ENCODE results near the gene SLC38A1. TPM values are rescaled to one million over a fixed set of nuclear protein-coding genes. Genes with fewer than 3 reads are reported as not detected.
A peak's percentile ranks its signal among the peaks of the same experiment; 100 is the strongest.
"Not testable (repeated sequence)": the region's sequence is repeated elsewhere in the genome, so short reads cannot be mapped to it uniquely, and the experiment has no call there.

SLC38A1 gene
- total RNA-seq, 2 donors from 2014 or later: 117 to 118 TPM

- no peaks in the 10 kb centered on the region for H3K4me1 ChIP-seq
- H3K36me3 ChIP-seq: no peaks in the 10 kb centered on the region
- H3K9ac ChIP-seq (ENCODE audit: low read depth in 2 of 2, low read length in 2 of 2): no peak overlapping the region
- no peaks in the 10 kb centered on the region for H3K9me3 ChIP-seq
- H3K4me3 ChIP-seq: no peak overlapping the region
- intact Hi-C loops (cut with DNase I): no loop called here
- TF ChIP-seq, protein P1, sequence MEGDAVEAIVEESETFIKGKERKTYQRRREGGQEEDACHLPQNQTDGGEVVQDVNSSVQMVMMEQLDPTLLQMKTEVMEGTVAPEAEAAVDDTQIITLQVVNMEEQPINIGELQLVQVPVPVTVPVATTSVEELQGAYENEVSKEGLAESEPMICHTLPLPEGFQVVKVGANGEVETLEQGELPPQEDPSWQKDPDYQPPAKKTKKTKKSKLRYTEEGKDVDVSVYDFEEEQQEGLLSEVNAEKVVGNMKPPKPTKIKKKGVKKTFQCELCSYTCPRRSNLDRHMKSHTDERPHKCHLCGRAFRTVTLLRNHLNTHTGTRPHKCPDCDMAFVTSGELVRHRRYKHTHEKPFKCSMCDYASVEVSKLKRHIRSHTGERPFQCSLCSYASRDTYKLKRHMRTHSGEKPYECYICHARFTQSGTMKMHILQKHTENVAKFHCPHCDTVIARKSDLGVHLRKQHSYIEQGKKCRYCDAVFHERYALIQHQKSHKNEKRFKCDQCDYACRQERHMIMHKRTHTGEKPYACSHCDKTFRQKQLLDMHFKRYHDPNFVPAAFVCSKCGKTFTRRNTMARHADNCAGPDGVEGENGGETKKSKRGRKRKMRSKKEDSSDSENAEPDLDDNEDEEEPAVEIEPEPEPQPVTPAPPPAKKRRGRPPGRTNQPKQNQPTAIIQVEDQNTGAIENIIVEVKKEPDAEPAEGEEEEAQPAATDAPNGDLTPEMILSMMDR (IDR thresholded peaks at IDR 0.05): no peak
- DNase-seq: no peak
- H3K27me3 ChIP-seq: no peaks in the 10 kb centered on the region
- H3K27ac ChIP-seq: no peak overlapping the region
These were observed 104.6 kb downstream of the SLC38A1 start for GRCh38 chr12:46164186-46164761.

GRCh38 chr12:46162549-46163076 is 106.2 kb downstream of the SLC38A1 start:
- H3K4me3 ChIP-seq; H3K36me3 ChIP-seq; H3K4me1 ChIP-seq; H3K9ac ChIP-seq (ENCODE audit: low read depth in 2 of 2, low read length in 2 of 2); H3K9me3 ChIP-seq; DNase-seq; intact Hi-C loops (cut with DNase I); H3K27me3 ChIP-seq; H3K27ac ChIP-seq: not testable (repeated sequence)

DNA sequence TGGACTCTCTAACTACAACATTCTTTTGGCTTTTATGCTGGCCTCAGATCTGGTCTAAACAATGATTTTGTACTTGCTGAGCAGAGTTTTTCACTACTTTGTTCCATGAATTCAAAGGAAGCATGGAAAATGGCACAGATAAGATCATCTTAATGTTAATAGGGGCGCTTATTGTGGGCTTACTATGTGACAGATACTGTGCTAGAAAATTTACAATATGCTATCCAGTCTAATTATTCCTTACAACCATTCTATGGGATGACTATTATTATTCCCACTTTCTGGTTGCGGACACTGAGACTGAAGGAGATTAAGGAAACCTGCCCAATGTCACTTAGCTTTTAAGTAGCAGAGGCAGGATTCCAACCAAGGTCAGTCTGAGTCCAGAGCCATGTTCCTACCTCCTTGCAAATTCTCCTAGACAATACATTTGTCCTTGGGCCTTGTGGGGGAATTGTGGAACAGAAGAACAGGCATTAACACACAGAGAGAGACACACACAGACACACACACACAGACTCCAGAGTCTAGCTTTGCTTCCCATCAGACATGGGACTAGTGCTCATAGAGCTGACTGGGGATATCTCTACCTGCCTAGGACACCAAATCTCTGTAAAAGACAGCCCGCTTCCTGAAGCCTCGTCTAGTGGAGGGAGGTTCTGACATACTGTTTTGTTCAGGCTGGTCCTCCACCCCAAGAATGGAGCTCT is 107.7 kb downstream of the SLC38A1 start:
- DNase-seq: no peak
- intact Hi-C loops (cut with DNase I): no loop called here
- no peaks in the 10 kb centered on the region for H3K36me3 ChIP-seq
- H3K27ac ChIP-seq: no peak overlapping the region
- TF ChIP-seq, protein P1 (IDR thresholded peaks at IDR 0.05): no peak
- H3K27me3 ChIP-seq: no peaks in the 10 kb centered on the region
- H3K4me3 ChIP-seq: no peak overlapping the region
- H3K9me3 ChIP-seq: no peaks in the 10 kb centered on the region
- H3K9ac ChIP-seq (ENCODE audit: low read depth in 2 of 2, low read length in 2 of 2): peak overlapping the region in 1 of 2 donors; percentile 15
- H3K4me1 ChIP-seq: no peaks in the 10 kb centered on the region

- DNase-seq: no peak
- TF ChIP-seq, protein P1 (IDR thresholded peaks at IDR 0.05): no peak
These were observed 108.5 kb downstream of the SLC38A1 start for GRCh38 chr12:46160101-46160980.

GRCh38 chr12:46159309-46159901 is 109.4 kb downstream of the SLC38A1 start:
- no peak for DNase-seq
- H3K9me3 ChIP-seq: no peaks in the 10 kb centered on the region
- H3K4me3 ChIP-seq: no peak overlapping the region
- no peaks in the 10 kb centered on the region for H3K4me1 ChIP-seq
- H3K9ac ChIP-seq (ENCODE audit: low read depth in 2 of 2, low read length in 2 of 2): no peak overlapping the region
- TF ChIP-seq, protein P1 (IDR thresholded peaks at IDR 0.05): no peak
- no peak overlapping the region for H3K27ac ChIP-seq
- intact Hi-C loops (cut with DNase I): loop anchor here (10.0 kb wide), 1 partner anchor 105 kb away; the partner anchor contains the start of gene SLC38A1
- no peaks in the 10 kb centered on the region for H3K36me3 ChIP-seq
- H3K27me3 ChIP-seq: no peaks in the 10 kb centered on the region

More at GRCh38 chr12:46160101-46160980, 108.5 kb downstream of the SLC38A1 start:
- Histone ChIP-seq H3K36me3 (no peaks in the 10 kb centered on the region), H3K9ac (ENCODE audit: low read depth in 2 of 2, low read length in 2 of 2) (peak overlapping the region in 1 of 2 donors; percentile 15), H3K27me3 (no peaks in the 10 kb centered on the region), H3K4me1 (no peaks in the 10 kb centered on the region), H3K27ac (peak overlapping the region; percentile 34), H3K4me3 (no peak overlapping the region), H3K9me3 (no peaks in the 10 kb centered on the region)
- intact Hi-C loops (cut with DNase I): no loop called here

Data from colonic mucosa (tissue), 4 donors.